ENCODE results near the gene CDR2L.
A peak's percentile ranks its signal among the peaks of the same experiment; 100 is the strongest.
"Not testable (repeated sequence)": the region's sequence is repeated elsewhere in the genome, so short reads cannot be mapped to it uniquely, and the experiment has no call there.

The CDR2L gene

DNA sequence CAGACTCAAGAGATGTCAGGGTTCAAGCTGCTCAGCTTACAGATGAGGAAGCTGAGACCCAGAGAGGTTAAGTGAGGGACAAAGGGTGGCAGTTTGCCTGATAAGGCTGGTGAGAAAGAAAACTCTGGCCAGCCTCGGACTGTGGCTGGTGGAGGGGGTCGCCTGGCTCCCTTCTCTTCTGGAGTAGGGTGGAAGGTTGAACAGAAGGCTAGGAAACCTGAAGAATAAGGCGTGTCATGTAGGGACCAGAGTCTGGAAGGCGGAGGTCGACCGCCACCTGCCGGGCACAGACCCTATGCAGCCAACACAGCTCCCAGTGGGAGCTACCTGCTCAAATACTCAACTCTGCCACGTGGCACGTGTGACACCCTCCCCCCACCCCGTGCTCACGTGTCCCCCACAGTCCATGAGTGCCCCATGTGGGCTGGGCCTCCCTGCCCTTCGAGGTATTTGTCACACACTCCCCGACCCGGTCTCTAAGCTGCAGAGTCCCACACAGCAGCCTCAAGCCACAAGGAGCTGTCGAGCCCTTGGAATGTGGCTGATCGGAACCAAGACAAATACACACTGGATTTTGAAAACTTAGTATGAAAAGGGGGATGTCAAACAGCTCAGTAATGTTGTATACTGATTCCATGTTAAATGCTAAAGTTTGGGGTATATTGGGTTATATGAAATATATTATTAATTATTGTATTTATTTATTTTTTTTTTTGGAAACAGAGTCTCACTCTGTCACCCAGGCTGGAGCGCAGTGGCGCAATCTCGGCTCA is 26.7 kb upstream of the CDR2L start:
- DNase-seq: peak; percentile 75

DNA sequence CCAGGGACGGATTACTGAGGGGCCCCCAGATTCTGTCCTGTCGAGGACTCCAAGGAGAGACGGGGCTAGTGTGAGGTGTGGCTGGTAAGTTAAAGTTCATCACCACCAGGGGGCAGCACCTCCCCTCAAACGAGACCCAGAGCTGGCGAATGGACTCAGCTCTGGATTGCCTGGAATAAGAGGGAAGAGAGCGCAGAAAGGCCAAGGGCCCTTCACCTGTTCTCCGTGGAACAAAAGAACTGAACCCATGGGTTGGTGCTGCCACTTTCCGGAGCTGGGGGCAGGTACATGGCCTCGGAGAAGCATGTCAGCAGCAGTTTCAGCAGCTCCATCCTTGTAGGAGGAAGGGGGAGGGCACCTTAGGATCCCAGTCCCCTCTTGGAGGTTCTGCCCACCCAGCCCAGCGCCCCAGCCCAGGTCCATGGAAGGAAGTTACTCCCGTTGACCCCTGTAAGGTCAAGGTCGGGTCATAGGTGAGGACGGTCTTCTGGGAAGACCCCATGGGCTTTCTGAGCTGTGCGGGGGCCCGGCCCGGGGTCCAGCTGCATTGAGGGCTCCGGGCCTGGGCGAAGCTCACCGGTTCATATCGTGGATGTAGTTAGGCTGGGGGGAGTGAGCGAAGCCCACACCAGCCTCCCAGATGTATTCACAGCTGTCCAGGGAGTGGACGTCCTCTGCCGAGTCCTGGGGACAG is 25.6 kb upstream of the CDR2L start:
- DNase-seq: peak; percentile 96

DNA sequence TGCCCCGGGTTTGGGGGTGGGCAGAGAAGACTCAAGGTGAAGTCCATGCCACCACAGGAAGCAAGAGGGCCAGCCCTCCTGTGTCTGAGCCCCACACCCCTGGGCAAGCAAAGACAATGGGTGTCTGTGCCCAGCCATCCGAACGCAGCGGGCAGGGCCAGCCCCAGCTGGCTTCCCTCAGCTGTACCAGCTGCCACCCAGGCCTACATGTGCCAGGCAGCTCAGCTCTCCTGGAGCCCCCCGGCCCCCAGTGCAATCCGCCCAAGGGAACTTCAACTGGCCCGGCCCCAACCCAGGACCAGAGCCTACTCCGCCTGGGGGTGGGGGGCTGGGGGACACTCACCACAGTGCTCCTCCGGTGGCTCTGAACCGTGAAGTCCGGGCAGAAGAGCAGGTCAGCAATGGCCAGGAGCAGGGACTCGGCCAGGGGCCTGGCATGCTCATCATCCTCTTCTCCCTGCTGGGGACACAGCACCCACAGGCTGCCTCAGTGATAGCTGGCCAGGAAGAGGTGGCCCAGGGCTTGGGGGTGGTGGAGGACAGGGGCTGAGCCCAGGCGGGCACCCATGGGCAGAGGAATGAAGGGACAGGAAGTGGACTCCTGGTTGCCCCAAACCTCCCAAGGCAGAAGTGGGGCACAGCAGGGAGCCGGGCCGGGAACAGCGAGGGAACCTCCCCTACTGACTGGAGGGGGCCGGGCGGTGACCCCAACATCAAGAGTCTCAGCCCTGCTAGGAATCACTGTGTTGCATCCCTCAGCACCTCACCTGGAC is 24.6 kb upstream of the CDR2L start:
- DNase-seq: no peak

DNA sequence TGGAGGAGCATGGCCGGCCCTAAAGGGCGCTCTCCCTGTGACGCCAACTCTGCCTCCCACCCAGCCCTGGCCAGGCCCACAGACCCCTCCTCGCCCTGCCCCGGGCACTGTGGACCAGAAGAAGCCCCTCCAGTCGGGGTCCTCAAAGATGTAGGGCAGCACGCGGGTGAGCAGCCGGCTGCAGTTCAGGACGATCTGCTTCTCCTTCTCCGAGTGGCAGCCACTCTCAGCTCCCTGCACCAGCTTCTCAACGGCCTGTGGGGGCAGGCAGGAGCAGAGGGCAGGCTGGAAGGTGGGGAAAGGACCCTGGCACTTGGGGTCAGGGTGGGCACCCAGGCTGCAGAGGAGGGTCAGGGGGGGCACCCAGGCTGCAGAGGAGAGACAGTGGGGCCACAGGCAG is 23.8 kb upstream of the CDR2L start:
- DNase-seq: no peak

DNA sequence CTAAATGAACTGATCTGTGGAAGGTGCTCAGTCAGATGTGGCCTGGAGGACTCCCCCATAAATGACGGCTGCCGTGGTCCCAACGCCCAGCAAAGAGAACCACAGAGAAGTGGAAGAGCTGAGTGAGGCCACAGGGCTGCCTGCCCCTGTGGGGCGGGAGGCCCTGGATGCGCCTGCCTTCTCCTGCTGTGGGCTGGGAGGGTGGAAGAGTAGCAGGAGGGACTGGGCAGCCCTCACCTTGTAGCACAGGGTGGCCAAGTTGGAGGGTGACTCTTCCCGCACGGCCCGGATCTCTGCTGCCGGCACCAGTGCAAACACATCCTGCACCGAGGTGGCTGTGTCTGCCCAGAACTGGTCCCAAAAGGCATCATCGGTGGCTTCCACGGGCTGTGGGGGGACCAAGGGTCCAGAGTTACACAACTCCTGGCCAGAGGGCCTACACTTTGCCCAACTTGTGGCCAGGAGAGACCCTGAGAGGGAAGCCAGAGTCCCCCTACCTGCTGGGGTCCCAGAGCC is 23.1 kb upstream of the CDR2L start:
- DNase-seq: no peak

DNA sequence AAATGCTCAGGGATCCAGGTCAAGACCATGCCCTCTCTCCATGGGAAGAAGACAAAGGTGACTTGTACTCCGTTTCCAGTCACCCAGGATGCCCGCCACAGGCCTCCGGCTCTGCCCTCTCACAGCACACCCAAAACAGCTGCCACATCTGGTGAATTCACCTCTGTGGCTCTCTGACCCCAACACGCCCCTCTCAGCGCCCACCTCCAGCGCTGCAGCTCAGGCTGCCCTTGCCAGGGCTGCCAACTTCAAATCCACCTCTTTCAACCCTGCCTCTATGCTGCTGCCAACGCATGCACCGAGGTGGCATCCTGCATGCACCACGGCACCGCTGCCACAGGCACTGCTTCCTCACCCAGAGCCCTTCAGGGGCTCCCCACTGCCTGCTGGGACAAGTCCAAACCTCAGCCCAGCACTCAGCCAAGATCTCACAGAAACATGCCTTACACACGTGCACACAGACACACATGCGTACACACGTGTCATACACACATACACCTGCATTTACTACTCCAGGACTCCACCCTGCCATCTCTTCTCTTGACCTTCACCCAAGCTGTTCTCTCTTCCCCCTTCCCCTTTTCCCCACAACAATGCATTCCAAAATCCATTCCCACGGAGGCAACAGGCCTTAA is 22.3 kb upstream of the CDR2L start:
- DNase-seq: no peak

DNA sequence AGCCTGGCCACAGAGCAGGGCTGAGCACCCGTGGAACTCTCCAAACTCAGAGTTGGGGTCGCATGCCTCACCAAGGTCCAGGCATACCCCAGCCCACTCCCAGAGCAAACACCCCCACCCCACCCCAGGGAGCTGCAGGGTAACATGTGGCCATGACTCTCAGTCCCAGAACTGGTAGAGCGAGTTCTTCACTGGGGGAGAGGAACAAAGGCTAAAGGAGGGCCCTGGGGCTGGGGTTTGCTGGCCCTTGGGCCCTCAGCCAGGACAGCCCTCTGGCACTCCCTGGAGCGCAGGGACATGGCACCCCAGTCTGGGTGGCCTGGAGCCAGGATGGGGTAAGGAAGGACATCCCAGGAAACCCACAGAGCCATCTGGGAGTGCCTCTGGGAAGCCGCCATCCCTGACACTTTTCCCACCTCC is 19.1 kb upstream of the CDR2L start:
- DNase-seq: no peak

DNA sequence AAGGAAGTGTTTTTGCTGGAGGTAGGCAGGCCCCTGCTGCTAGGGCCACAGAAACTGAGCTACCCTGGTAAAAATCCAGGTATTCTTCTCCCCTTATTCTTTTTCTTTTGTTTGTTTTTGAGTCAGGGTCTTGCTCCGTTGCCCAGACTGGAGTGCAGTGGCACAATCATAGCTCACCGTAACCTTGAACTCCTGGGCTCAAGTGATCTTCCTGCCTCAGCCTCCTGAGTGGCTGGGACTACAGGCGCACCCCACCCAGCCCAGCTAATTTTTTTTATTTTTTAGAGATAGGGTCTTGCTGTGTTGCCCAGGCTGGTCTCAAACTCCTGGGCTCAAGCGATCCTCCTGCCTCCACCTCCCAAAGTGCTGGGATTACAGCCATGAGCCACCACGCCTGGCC is 17.9 kb upstream of the CDR2L start:
- DNase-seq: not testable (repeated sequence)

DNA sequence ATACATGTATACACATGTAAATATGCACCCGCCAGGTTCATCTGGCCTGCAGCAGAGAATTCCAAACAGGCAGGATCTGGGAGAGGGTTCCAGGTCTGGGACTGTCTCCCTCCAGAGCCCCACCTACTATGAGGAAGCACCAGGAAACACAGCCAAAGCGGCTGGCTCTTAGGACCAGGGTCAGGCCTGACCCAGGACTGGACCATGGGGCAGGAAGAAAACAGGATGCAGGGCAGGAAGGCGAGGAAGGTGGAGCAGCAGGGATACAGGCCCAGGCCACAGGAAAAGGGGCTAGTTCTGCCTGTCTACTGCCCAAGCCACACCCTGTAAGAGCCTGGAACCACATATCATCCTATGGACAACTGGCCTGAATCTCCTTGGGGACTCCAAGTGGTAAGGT is 17.0 kb upstream of the CDR2L start:
- no peak for DNase-seq

DNA sequence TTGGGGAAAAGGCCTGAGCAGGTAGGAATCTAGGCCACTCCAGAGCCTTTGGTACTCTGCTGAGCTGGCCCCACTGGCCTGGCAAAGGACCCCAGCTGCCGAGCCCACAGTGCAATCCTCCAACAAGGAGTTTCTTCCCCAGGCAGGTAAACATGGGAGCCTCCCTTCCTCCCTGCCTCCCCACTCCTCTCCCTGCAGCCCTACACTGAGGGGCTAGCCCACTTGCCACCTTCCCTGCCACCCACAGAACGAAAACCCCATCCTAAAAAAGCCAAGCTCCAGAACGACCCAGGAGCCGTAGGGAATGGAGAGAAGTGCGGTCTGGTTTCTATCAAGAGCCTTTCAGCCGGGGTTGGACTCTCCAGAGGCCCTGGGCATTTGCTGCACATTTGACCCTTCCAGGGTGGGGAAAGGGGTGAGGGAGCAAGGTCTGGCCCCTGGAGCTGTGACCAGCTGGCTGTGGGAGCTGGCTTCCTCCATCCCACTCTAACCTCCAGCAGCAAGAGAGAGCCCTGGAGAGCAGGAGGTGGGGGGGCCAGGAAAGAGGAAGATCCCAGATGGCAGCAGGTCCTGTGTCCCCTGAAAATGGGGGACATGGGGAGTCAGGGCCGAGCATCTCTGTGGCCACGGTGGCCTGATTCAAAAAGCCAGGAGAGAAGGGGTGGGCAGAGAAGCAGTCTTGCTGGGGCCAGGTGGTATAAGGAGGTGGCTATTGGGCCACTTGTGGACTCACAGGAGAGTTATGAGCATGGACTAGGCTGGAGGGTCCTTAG is 16.2 kb upstream of the CDR2L start:
- no peak for DNase-seq

DNA sequence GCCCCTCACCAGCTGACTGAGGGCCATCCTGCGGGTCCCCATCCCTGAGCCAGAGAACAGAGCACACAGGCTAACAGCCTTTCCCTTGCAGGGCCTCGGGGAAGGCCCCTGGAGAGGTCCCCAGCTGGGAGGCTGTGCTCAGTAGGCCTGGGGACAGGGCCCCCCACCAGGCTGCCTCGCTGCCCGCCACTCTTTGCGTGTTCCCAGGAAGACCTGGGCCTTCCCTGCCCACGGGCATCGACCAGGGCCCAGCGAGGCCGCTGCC is 15.7 kb upstream of the CDR2L start:
- DNase-seq: no peak

DNA sequence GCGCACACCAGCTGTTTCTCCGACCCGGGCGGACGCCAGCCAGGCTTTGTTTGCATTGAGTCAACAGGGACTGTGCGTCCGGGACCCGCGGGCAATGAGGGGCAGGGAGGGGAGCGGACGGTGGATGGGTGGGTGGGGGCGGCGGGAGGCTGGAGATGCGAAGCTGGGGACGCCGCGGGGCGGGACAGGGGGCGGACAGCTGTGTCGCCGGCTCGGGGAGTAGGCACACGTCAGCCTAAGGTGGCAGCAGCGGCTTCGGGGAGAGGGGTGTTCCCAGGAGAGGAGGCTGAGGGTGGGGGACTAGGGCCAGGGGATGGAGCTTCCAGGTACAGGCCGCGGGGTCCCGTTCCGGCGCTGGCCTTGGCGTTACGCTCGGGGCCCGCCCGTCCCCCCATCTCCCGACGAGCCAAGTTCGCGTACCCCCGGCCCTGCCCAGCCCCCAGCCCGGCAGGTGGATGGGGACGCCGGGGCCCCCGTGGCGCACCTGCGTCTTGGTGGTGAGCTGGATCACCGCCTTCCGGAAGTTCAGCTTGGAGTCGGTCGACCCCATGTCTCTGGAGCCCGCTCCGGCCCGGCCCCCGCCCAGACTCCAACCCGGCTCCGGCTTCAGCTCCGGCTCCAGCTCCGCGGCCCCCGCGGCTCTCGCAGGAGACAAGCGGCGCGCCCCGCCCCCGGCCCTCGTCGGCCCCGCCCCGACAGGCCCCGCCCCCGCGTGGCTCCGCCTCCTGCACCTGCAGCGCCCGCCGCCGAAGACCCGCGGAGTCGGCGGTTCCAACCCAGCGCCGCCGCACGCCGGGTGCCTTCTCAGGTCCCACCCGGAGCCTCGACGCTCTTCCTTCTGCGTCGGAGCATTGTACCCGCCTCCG is 15.1 kb upstream of the CDR2L start, which contains the start of gene HID1:
Gene HID1 (minus strand): TSS at position 653 of the 866 bp plus-strand sequence. CDS start 103 bp downstream, at position 550.
- DNase-seq: peak; percentile 93

DNA sequence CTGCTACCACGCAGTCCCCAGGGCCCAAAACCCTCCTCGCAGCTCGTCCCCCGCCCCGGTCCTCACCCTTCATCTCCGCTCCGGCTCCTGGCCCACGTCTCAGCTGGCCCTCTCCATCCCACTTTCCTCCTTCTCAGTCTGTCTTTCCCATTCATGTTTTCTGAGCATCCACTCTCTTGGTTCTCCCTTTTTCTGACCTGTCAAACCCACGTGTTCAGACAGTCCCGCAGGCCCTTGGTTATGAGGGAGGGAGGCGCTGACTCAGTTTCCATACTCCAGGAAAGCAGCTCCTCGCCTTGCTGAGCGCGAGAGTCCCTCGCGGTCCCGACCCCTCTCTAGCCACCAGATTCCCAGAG is 14.5 kb upstream of the CDR2L start:
- no peak for DNase-seq

DNA sequence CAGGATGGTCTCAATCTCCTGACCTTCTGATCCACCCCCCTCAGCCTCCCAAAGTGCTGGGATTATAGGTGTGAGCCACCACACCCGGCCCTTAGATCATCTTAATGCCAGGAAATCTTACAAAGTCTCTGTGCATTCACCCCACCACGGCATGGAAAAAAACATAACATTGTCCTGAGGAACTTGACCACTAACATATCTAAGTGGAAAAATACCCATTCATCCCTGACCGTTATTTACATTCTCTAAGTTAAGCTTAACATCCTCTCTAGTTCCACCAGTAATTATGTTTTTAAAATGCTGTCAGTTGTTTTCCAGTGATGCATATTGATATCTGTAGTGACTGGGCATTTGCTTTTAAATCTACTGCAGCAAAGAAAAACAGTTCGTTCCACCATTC is 11.5 kb upstream of the CDR2L start:
- DNase-seq: no peak

DNA sequence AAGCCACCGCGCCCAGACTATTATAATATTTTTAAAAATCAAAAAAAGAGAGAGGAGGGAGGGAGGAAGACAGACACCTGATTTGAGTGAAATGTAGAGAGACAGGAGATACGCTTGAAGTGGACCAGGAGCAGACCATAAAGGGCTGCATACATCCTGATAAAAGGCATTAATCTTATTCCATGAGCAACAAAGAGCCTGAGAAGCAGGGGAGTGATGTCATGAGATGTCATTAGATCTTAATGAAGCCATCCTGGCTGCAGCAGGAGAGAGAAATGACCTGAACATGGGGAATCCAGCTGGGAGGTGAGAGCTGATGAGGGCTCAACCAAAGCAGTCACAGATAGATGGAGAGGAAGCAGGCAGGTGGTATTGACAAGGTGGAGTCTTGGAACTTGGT is 9.6 kb upstream of the CDR2L start:
- no peak for DNase-seq

DNA sequence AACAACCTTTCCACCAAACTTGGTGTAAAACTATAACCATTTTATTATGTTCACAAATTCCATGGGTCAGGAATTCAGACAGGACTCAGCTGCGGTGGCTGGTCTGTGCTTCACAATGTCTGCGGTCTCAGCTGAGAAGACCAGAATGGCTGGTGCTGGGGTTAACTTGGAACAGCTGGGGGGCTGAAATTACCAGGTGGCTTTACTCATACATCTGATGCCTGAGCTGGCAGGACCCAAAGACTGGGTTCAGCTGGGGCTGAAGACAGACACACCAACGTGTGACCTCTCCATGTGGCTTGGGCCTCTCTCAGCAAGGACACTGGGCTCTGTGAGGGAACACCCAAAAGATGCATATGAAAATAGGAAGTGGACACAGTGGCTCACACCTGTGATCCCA is 9.2 kb upstream of the CDR2L start:
- DNase-seq: no peak

DNA sequence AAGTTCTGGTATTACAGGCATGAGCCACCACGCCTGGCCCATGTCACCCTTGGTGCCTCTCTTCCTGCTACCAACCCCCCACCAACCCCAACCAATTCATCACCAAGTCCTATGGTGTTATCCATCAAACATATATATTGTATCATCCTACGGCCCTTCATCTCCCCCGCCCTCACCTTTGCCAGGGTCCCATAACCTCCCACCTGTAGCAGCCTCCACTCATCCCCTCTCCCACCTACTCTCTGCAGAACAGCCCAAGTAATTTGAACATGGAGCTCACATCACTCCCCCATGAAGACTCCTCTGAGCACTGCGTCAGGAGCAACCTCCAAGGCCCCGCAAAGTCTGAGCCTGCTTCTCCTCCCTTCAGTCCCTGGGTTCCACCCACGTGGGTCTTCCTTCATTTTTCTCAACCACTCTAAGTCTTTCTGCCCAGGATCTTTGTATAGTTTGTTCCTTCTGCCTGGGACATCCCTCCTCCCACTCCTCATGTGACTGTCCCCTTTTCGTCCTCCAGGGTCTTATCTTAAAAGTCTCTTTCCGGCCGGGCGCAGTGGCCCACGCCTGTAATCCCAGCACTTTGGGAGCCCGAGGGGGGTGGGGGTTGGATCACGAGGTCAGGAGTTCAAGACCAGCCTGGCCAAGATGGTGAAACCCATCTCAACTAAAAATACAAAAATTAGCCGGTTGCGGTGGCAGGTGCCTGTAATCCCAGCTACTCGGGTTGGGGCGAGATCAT is 7.9 kb upstream of the CDR2L start:
- no peak for DNase-seq

DNA sequence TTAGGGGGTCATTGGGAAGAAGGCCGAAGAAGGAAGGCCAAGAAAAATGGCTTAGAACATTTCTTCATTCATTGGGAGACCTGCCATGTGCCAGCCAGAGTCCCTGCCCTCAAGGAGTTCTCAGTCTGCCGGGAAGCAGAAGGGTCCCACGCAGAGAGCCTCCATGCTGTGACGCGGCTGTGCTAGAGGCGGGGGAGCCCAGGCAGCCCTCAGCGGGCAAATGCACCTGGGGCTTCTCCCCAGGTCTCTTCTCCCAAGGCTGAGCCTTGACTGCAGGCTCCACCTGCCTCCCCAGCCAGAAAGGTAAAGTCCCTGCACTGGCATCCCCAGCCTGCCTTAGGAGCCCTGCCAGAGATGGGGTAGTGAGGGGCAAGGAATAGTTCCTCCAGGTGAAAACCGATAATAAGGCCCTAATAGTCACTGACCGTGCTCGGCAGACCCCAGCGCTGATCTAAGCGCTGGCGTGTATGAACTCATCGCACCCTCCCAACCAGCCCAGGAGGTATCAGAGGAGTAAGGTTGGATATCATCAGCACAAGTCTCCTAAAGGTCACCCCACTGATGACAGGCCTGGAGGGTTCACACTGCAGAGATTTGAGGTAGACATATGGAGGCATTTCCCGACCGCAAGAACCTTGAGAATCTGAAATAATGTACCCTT is 6.0 kb upstream of the CDR2L start:
- DNase-seq: no peak

DNA sequence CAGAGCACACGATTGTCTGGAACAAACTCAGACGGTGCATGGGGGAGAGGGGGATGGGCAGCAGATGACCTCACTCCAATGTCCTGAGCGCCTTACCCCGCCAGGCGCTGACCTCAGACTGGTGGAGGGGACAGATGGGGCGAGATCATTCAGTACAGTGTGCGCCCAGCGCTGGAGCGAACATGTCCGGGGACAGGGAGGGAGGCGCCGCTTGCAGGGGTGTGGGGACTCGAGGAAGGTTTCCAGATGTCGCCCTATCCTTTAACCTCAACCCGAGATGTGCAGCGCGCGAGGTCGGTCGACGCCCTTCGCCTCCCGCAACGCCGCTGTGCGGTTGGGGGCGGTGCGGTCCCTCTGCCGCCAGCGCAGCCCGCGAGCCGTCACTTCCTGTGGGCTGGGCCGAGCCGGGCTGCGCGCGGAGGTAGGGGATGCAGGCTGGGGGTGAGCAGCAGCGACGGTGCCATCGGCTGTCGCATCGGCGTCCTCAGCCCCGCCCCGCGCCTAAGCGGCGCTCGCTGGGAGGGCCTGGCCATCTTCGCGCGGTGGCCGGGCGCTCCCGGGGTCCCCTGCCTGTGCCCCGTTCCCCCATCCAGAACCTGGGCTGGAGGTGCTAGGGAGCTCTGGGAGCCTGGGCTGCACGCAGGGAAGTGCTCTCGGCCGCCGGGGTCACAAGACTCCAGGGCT is 5.3 kb upstream of the CDR2L start:
- peak; percentile 88 for DNase-seq
